GM21390 (cell line): ENCODE results near the gene GRWD1.

Source experiments
- ATAC-seq: cut with Tn5 transposase; IDR thresholded peaks from one replicate; pipeline ENCODE4 v1.9.1; 2021; ENCODE audit not compliant: unreplicated experiment

GRWD1 gene

GRCh38 chr19:48421548-48421947, 24.2 kb upstream of the GRWD1 start:
- ATAC-seq = no peak

GRCh38 chr19:48424694-48425219, 21.0 kb upstream of the GRWD1 start:
- no peak for ATAC-seq

GRCh38 chr19:48428670-48429069, 17.1 kb upstream of the GRWD1 start:
- no peak for ATAC-seq

GRCh38 chr19:48433337-48433736, 12.4 kb upstream of the GRWD1 start:
- no peak for ATAC-seq

- ATAC-seq = no peak
Observed at GRCh38 chr19:48436586-48436985, 9.2 kb upstream of the GRWD1 start.

- no peak for ATAC-seq
Observed at GRCh38 chr19:48441360-48442050, 4.3 kb upstream of the GRWD1 start.

GRCh38 chr19:48442116-48443035, 3.4 kb upstream of the GRWD1 start:
- ATAC-seq = no peak

- ATAC-seq = no peak
Observed at GRCh38 chr19:48443256-48443655, 2.5 kb upstream of the GRWD1 start.

- ATAC-seq = no peak
Observed at GRCh38 chr19:48443731-48444128, 2.1 kb upstream of the GRWD1 start.

GRCh38 chr19:48444129-48444935, 1.5 kb upstream of the GRWD1 start:
- ATAC-seq = no peak

GRCh38 chr19:48444936-48445200, 915 bp upstream of the GRWD1 start:
- ATAC-seq = no peak

GRCh38 chr19:48445256-48445605, 552 bp upstream of the GRWD1 start:
- ATAC-seq = peak; percentile 28

GRCh38 chr19:48446579-48446978, 796 bp downstream of the GRWD1 start:
- ATAC-seq = no peak

GRCh38 chr19:48448563-48448962, 2.8 kb downstream of the GRWD1 start:
- no peak for ATAC-seq

GRCh38 chr19:48450441-48450840, 4.7 kb downstream of the GRWD1 start:
- ATAC-seq = no peak

- ATAC-seq = no peak
Observed at GRCh38 chr19:48450863-48451262, 5.1 kb downstream of the GRWD1 start.

GRCh38 chr19:48451624-48452023, 5.8 kb downstream of the GRWD1 start:
- no peak for ATAC-seq

GRCh38 chr19:48452289-48453190, 6.8 kb downstream of the GRWD1 start:
- no peak for ATAC-seq

- ATAC-seq = no peak
Observed at GRCh38 chr19:48454150-48454730, 8.5 kb downstream of the GRWD1 start.
